SK-N-SH treated with all-trans-retinoic acid at 6 μM for 48 hours (cell line): ENCODE data around the gene IQCK.

Experiments
- ATAC-seq: fragments of 200-7000 bp; cut with Tn5 transposase; 3 replicates; pipeline ENCODE4 v1.9.1; 2020; ENCODE audit warnings: mild to moderate bottlenecking, moderate library complexity
- ARNTL ChIP-seq: fragments of 450-650 bp; formaldehyde crosslinking; IDR thresholded peaks from 2 replicates; pipeline ENCODE4 v1.5.0; 2020; ENCODE audit warnings: low read depth, mild to moderate bottlenecking, moderate library complexity, borderline replicate concordance
- BACH2 ChIP-seq: fragments of 250-450 bp; sonication (Bioruptor Pico); IDR thresholded peaks from 2 replicates; pipeline ENCODE4 v1.9.0; 2021; ENCODE audit warnings: mild to moderate bottlenecking, borderline replicate concordance
- CREB5 ChIP-seq: fragments of 250-450 bp; sonication (Bioruptor Pico); IDR thresholded peaks from 2 replicates; pipeline ENCODE4 v1.5.1; 2020; ENCODE audit warnings: low read depth, mild to moderate bottlenecking, moderate library complexity
- CSDC2 ChIP-seq: fragments of 250-450 bp; sonication (Bioruptor Pico); IDR thresholded peaks from 2 replicates; pipeline ENCODE4 v1.5.0; 2020; ENCODE audit warnings: mild to moderate bottlenecking, moderate library complexity
- CSRNP3 ChIP-seq: fragments of 250-450 bp; sonication (Bioruptor Pico); IDR thresholded peaks from 2 replicates; pipeline ENCODE4 v1.5.1; 2021; ENCODE audit warnings: mild to moderate bottlenecking, moderate library complexity
- ESRRG ChIP-seq: fragments of 250-450 bp; sonication (Bioruptor Pico); IDR thresholded peaks from 2 replicates; pipeline ENCODE4 v1.6.1; 2021; ENCODE audit warnings: mild to moderate bottlenecking
- GLIS3 ChIP-seq: fragments of 250-450 bp; sonication (Bioruptor Pico); IDR thresholded peaks from 2 replicates; pipeline ENCODE4 v1.5.0; 2020; ENCODE audit warnings: mild to moderate bottlenecking, moderate library complexity
- ISL1 ChIP-seq: fragments of 250-450 bp; sonication (Bioruptor Pico); IDR thresholded peaks from 2 replicates; pipeline ENCODE4 v2.1.2; 2022; ENCODE audit warnings: mild to moderate bottlenecking, moderate library complexity
- OSR1 ChIP-seq: fragments of 250-450 bp; sonication (Bioruptor Pico); IDR thresholded peaks from 2 replicates; pipeline ENCODE4 v1.8.0; 2022; ENCODE audit warnings: moderate library complexity, mild to moderate bottlenecking, inconsistent platforms
- PPARA ChIP-seq: fragments of 250-450 bp; sonication (Bioruptor Pico); IDR thresholded peaks from 2 replicates; pipeline ENCODE4 v1.5.0; 2020; ENCODE audit warnings: mild to moderate bottlenecking, borderline replicate concordance
- RARB ChIP-seq: fragments of 250-450 bp; sonication (Bioruptor Pico); IDR thresholded peaks from 2 replicates; pipeline ENCODE4 v1.8.0; 2021; ENCODE audit warnings: mild to moderate bottlenecking, moderate library complexity
- SNAI2 ChIP-seq: fragments of 250-450 bp; sonication (Bioruptor Pico); IDR thresholded peaks from 2 replicates; pipeline ENCODE4 v1.5.0; 2020; ENCODE audit warnings: mild to moderate bottlenecking, moderate library complexity
- TCF4 ChIP-seq: fragments of 250-450 bp; sonication (Bioruptor Pico); IDR thresholded peaks from 2 replicates; pipeline ENCODE4 v1.8.0; 2021; ENCODE audit warnings: mild to moderate bottlenecking, moderate library complexity, borderline replicate concordance
- TOX ChIP-seq: fragments of 250-450 bp; sonication (Bioruptor Pico); IDR thresholded peaks from 2 replicates; pipeline ENCODE4 v1.8.0; 2021; ENCODE audit warnings: mild to moderate bottlenecking, moderate library complexity, borderline replicate concordance
- TSHZ2 ChIP-seq: fragments of 250-450 bp; sonication (Bioruptor Pico); IDR thresholded peaks from 2 replicates; pipeline ENCODE4 v1.5.0; 2020; ENCODE audit warnings: mild to moderate bottlenecking, moderate library complexity
- ZC3H10 ChIP-seq: fragments of 250-450 bp; sonication (Bioruptor Pico); IDR thresholded peaks from 2 replicates; pipeline ENCODE4 v1.5.1; 2021; ENCODE audit warnings: mild to moderate bottlenecking, moderate library complexity
- ZFP30 ChIP-seq: fragments of 450-650 bp; formaldehyde crosslinking; IDR thresholded peaks from 2 replicates; pipeline ENCODE4 v1.5.0; 2022; ENCODE audit warnings: mild to moderate bottlenecking, moderate library complexity
- ZNF8 ChIP-seq: fragments of 450-650 bp; formaldehyde crosslinking; IDR thresholded peaks from 2 replicates; pipeline ENCODE4 v1.5.0; 2020; ENCODE audit warnings: mild to moderate bottlenecking, moderate library complexity
- TF ChIP-seq, protein P1 (sequence below): fragments of 250-450 bp; sonication (Bioruptor Pico); IDR thresholded peaks from 2 replicates; pipeline ENCODE4 v1.8.0; 2020; ENCODE audit warnings: mild to moderate bottlenecking, moderate library complexity, borderline replicate concordance
- TF ChIP-seq, protein P2 (sequence below): fragments of 250-450 bp; sonication (Bioruptor Pico); IDR thresholded peaks from 2 replicates; pipeline ENCODE4 v1.8.0; 2021; ENCODE audit warnings: low read depth, mild to moderate bottlenecking, moderate library complexity, borderline replicate concordance

The IQCK gene

GRCh38 chr16:19853132-19853741 lies 135.2 kb downstream of the IQCK start (continued):
- TF ChIP-seq CSRNP3 (CRISPR knock-in tag) (no peak), PPARA (CRISPR knock-in tag) (no peak), ZFP30 (CRISPR knock-in tag) (no peak), ISL1 (CRISPR knock-in tag) (no peak), GLIS3 (CRISPR knock-in tag) (no peak), OSR1 (CRISPR knock-in tag) (no peak), RARB (CRISPR knock-in tag) (no peak), ZNF8 (CRISPR knock-in tag) (no peak)
- TF ChIP-seq, protein P1, sequence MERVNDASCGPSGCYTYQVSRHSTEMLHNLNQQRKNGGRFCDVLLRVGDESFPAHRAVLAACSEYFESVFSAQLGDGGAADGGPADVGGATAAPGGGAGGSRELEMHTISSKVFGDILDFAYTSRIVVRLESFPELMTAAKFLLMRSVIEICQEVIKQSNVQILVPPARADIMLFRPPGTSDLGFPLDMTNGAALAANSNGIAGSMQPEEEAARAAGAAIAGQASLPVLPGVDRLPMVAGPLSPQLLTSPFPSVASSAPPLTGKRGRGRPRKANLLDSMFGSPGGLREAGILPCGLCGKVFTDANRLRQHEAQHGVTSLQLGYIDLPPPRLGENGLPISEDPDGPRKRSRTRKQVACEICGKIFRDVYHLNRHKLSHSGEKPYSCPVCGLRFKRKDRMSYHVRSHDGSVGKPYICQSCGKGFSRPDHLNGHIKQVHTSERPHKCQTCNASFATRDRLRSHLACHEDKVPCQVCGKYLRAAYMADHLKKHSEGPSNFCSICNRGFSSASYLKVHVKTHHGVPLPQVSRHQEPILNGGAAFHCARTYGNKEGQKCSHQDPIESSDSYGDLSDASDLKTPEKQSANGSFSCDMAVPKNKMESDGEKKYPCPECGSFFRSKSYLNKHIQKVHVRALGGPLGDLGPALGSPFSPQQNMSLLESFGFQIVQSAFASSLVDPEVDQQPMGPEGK (CRISPR knock-in tag): no peak

GRCh38 chr16:19853742-19854542 lies 135.9 kb downstream of the IQCK start:
- ATAC-seq: no peak
- no peak for TF ChIP-seq ZC3H10
- no peak for TF ChIP-seq GLIS3 (CRISPR knock-in tag)
- no peak for TF ChIP-seq OSR1 (CRISPR knock-in tag)
- no peak for TF ChIP-seq SNAI2
- TF ChIP-seq PPARA (CRISPR knock-in tag): no peak
- no peak for TF ChIP-seq CREB5
- TF ChIP-seq, protein P2, sequence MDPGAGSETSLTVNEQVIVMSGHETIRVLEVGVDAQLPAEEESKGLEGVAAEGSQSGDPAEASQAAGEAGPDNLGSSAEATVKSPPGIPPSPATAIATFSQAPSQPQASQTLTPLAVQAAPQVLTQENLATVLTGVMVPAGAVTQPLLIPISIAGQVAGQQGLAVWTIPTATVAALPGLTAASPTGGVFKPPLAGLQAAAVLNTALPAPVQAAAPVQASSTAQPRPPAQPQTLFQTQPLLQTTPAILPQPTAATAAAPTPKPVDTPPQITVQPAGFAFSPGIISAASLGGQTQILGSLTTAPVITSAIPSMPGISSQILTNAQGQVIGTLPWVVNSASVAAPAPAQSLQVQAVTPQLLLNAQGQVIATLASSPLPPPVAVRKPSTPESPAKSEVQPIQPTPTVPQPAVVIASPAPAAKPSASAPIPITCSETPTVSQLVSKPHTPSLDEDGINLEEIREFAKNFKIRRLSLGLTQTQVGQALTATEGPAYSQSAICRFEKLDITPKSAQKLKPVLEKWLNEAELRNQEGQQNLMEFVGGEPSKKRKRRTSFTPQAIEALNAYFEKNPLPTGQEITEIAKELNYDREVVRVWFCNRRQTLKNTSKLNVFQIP: no peak
- TF ChIP-seq ZNF8 (CRISPR knock-in tag): no peak
- no peak for TF ChIP-seq ZFP30 (CRISPR knock-in tag)
- TF ChIP-seq CSDC2: no peak
- TF ChIP-seq ESRRG (CRISPR knock-in tag): no peak
- TF ChIP-seq, protein P1 (CRISPR knock-in tag): no peak
- no peak for TF ChIP-seq TOX
- no peak for TF ChIP-seq ISL1 (CRISPR knock-in tag)
- no peak for TF ChIP-seq BACH2

- no peak for ATAC-seq
- no peak for TF ChIP-seq TSHZ2 (CRISPR knock-in tag)
- no peak for TF ChIP-seq SNAI2
- TF ChIP-seq, protein P1 (CRISPR knock-in tag): no peak
- no peak for TF ChIP-seq TOX
- no peak for TF ChIP-seq ZNF8 (CRISPR knock-in tag)
- TF ChIP-seq ARNTL (CRISPR knock-in tag): no peak
- TF ChIP-seq TCF4 (CRISPR knock-in tag): no peak
- TF ChIP-seq CSDC2: no peak
- no peak for TF ChIP-seq CREB5
- TF ChIP-seq ISL1 (CRISPR knock-in tag): no peak
- no peak for TF ChIP-seq ZFP30 (CRISPR knock-in tag)
- no peak for TF ChIP-seq OSR1 (CRISPR knock-in tag)
Measured at GRCh38 chr16:19854543-19854876, 136.4 kb downstream of the IQCK start.
